ENCODE data around the gene NHLH1. TPM values are rescaled to one million over a fixed set of nuclear protein-coding genes. Genes with fewer than 3 reads are reported as not detected.

Gene NHLH1
- total and polyA plus RNA-seq, 2 donors (not counting 3 experiments of a cell fraction or from before 2014, with no cell fraction given), result 0.46 TPM

GRCh38 chr1:160416369-160416768 lies 49.5 kb downstream of the NHLH1 start:
- TF ChIP-seq FOS (IDR thresholded peaks at IDR 0.05; ENCODE audit: borderline replicate concordance, insufficient read depth, low read length), result no peak
- TF ChIP-seq, protein P1, sequence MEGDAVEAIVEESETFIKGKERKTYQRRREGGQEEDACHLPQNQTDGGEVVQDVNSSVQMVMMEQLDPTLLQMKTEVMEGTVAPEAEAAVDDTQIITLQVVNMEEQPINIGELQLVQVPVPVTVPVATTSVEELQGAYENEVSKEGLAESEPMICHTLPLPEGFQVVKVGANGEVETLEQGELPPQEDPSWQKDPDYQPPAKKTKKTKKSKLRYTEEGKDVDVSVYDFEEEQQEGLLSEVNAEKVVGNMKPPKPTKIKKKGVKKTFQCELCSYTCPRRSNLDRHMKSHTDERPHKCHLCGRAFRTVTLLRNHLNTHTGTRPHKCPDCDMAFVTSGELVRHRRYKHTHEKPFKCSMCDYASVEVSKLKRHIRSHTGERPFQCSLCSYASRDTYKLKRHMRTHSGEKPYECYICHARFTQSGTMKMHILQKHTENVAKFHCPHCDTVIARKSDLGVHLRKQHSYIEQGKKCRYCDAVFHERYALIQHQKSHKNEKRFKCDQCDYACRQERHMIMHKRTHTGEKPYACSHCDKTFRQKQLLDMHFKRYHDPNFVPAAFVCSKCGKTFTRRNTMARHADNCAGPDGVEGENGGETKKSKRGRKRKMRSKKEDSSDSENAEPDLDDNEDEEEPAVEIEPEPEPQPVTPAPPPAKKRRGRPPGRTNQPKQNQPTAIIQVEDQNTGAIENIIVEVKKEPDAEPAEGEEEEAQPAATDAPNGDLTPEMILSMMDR (IDR thresholded peaks at IDR 0.05; ENCODE audit: extremely low read depth in 1 of 2, insufficient read depth in 1 of 2, low read depth in 1 of 2, low read length in 2 of 2), result peak; percentile 47 to 56
- Histone ChIP-seq H4K20me1 (replicated peaks; ENCODE audit: control insufficient read depth, extremely low read depth, insufficient read depth, low read length) (no peaks in the 10 kb centered on the region), H3K79me2 (ENCODE audit: control insufficient read depth, insufficient read depth, low read length) (no peaks in the 10 kb centered on the region), H3K27ac (ENCODE audit: insufficient read depth, low read depth, low read length) (no peak overlapping the region), H3K4me3 (replicated peaks in 1 of 3; ENCODE audit: insufficient read depth in 1 of 3, low read depth in 1 of 3, low read length in 3 of 3) (no peak overlapping the region), H3K9ac (replicated peaks; ENCODE audit: extremely low read depth, insufficient read depth, low read length) (no peak overlapping the region), H3K36me3 (ENCODE audit: control insufficient read depth in 2 of 2, extremely low read depth in 1 of 2, insufficient read depth in 2 of 2, low read length in 2 of 2) (no peaks in the 10 kb centered on the region), H3K9me3 (replicated peaks; ENCODE audit: control insufficient read depth, insufficient read depth, low read length) (no peaks in the 10 kb centered on the region), H3K9me1 (replicated peaks; ENCODE audit: control insufficient read depth, extremely low read depth, insufficient read depth, low read length) (no peaks in the 10 kb centered on the region), H3K27me3 (ENCODE audit: control insufficient read depth in 2 of 2, insufficient read depth in 2 of 2, low read length in 2 of 2) (peaks cover 23 to 35% of the 10 kb centered on the region in 2 experiments), H2AFZ (ENCODE audit: low read depth, low read length) (no peak overlapping the region), H3K4me2 (ENCODE audit: insufficient read depth, low read length) (no peak overlapping the region), H3K4me1 (ENCODE audit: control insufficient read depth, extremely low read depth, insufficient read depth, low read length) (no peaks in the 10 kb centered on the region)
- POLR2A ChIA-PET, result no interaction called here
- intact Hi-C loops (cut with micrococcal nuclease), result loop anchor here (1.0 kb wide), 4 partner anchors 40 to 315 kb away; no protein-coding TSS in a partner anchor
- FAIRE-seq, result peak; percentile 63
- dilution Hi-C loops (cut with MboI; ENCODE audit: extremely low pct_ligation_motif_present, low sequenced_read_pairs), result no loop called here
- peak; percentile 31 for DNase-seq (ENCODE audit: low read depth, low spot score)
- no TSS peak for BruUV-seq (replicated peaks)
- CTCF ChIA-PET, result interaction anchor here (0.6 to 2.1 kb wide), 16 partner anchors 9 to 331 kb away, joined by 3 to 28 read pairs (median 4); partner anchors contain the start of gene VANGL2

GRCh38 chr1:160418483-160418882 lies 51.6 kb downstream of the NHLH1 start:
- Histone ChIP-seq H3K4me3 (replicated peaks in 1 of 3; ENCODE audit: insufficient read depth in 1 of 3, low read depth in 1 of 3, low read length in 3 of 3) (no peak overlapping the region), H3K9ac (replicated peaks; ENCODE audit: extremely low read depth, insufficient read depth, low read length) (no peak overlapping the region), H2AFZ (ENCODE audit: low read depth, low read length) (no peak overlapping the region), H3K27ac (ENCODE audit: insufficient read depth, low read depth, low read length) (no peak overlapping the region), H3K4me1 (ENCODE audit: control insufficient read depth, extremely low read depth, insufficient read depth, low read length) (no peaks in the 10 kb centered on the region), H3K79me2 (ENCODE audit: control insufficient read depth, insufficient read depth, low read length) (no peaks in the 10 kb centered on the region), H3K9me3 (replicated peaks; ENCODE audit: control insufficient read depth, insufficient read depth, low read length) (no peaks in the 10 kb centered on the region), H4K20me1 (replicated peaks; ENCODE audit: control insufficient read depth, extremely low read depth, insufficient read depth, low read length) (no peaks in the 10 kb centered on the region), H3K36me3 (ENCODE audit: control insufficient read depth in 2 of 2, extremely low read depth in 1 of 2, insufficient read depth in 2 of 2, low read length in 2 of 2) (no peaks in the 10 kb centered on the region), H3K9me1 (replicated peaks; ENCODE audit: control insufficient read depth, extremely low read depth, insufficient read depth, low read length) (no peaks in the 10 kb centered on the region), H3K27me3 (ENCODE audit: control insufficient read depth in 2 of 2, insufficient read depth in 2 of 2, low read length in 2 of 2) (peaks cover 20 to 27% of the 10 kb centered on the region in 2 experiments), H3K4me2 (ENCODE audit: insufficient read depth, low read length) (no peak overlapping the region)
- TF ChIP-seq JUN (IDR thresholded peaks at IDR 0.05; ENCODE audit: borderline replicate concordance, insufficient read depth, insufficient read length, low read depth), result no peak
- no peak for TF ChIP-seq FOS (IDR thresholded peaks at IDR 0.05; ENCODE audit: borderline replicate concordance, insufficient read depth, low read length)
- TF ChIP-seq, protein P1 (IDR thresholded peaks at IDR 0.05; ENCODE audit: extremely low read depth in 1 of 2, insufficient read depth in 1 of 2, low read depth in 1 of 2, low read length in 2 of 2), result no peak
- TF ChIP-seq GATA2 (IDR thresholded peaks at IDR 0.05; ENCODE audit: insufficient read depth, insufficient read length, low read depth, low read length), result no peak
- TF ChIP-seq, protein P2, sequence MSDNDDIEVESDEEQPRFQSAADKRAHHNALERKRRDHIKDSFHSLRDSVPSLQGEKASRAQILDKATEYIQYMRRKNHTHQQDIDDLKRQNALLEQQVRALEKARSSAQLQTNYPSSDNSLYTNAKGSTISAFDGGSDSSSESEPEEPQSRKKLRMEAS (IDR thresholded peaks at IDR 0.05; ENCODE audit: insufficient read depth, insufficient read length), result no peak
- TF ChIP-seq EZH2 (IDR thresholded peaks at IDR 0.05; ENCODE audit: borderline replicate concordance, low read depth, low read length, severe bottlenecking), result no peak
- TF ChIP-seq MYC (IDR thresholded peaks at IDR 0.05; ENCODE audit: low read depth, low read length), result no peak
- no peak for TF ChIP-seq POLR2AphosphoS5 (IDR thresholded peaks at IDR 0.05; ENCODE audit: insufficient read depth, low read depth, low read length)
- TF ChIP-seq POLR2A (IDR thresholded peaks at IDR 0.05; ENCODE audit: low read depth, low read length), result no peak
- CTCF ChIA-PET, result interaction anchor here (0.9 kb wide), 1 partner anchor 333 kb away, joined by 4 read pairs; no protein-coding TSS in a partner anchor
- no peak for DNase-seq (ENCODE audit: low read depth, low spot score)
- no peak for FAIRE-seq
- no TSS peak for BruUV-seq (replicated peaks)
- intact Hi-C loops (cut with micrococcal nuclease), result no loop called here
- dilution Hi-C loops (cut with MboI; ENCODE audit: extremely low pct_ligation_motif_present, low sequenced_read_pairs), result no loop called here
- POLR2A ChIA-PET, result no interaction called here

Data from endothelial cell of umbilical vein (primary cell).